GM18499 (cell line): Measurements from ENCODE around the gene DCAF15.
A peak's percentile ranks its signal among the peaks of the same experiment; 100 is the strongest.

Source experiments
- ATAC-seq: cut with Tn5 transposase; IDR thresholded peaks from one replicate; pipeline ENCODE4 v1.9.1; 2021; ENCODE audit warnings: moderate number of reproducible peaks; ENCODE audit not compliant: insufficient read depth, unreplicated experiment

The DCAF15 gene

GRCh38 chr19:14006085-14006765, 53.9 kb downstream of the DCAF15 start, which contains the start of gene RFX1:
TSS of gene RFX1 (minus strand) at chr19:14006320. CDS start at chr19:13993843, 12,477 bp downstream.
- ATAC-seq: peak; percentile 75

DNA sequence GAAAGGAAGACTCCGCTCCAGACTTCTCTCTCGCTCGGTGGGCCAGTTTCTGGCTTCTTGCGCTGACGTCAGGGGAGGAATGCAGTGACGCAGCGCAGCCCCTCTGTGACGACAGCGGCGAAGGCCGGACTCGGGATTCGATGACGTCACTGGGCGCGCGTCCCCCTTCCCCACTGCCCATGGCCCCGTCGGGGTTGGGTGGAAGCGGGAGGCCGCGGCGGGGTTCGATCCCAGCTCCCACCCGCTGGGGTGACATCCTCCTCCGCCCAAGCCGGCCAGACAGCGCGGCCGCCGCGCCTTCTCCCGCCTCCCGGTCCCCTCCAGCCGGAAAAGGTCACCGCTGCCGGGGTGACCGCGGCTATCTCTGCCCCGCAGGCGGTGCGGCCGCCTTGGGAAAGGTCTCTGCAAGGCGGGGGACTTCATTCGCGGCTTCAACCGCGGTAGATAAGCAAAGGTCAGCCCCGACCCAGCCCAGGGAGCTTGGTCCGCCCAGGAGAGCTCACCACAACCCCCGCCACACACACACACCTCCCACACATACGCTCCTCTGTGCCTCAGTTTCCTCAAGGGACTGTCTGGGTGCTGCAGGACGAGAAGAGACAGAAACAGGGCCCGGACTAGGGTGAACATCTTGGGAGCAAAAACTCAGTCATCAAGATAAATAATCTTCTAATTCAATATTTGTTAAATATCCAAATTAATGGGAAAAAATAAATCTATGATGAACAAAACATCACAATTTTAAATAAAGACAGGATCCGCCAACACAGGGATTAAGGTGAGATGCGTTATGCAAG, 54.7 kb downstream of the DCAF15 start:
- ATAC-seq: peak; percentile 31
